SH-SY5Y (cell line): ENCODE data around the gene COMTD1.

Source experiments
- GATA2 ChIP-seq: IDR thresholded peaks from 2 replicates; pipeline ENCODE4 v1.6.1; 2011; ENCODE audit warnings: mild to moderate bottlenecking, low read depth, low read length
- GATA3 ChIP-seq: IDR thresholded peaks from 2 replicates; pipeline ENCODE4 v1.6.1; 2011; ENCODE audit warnings: low read depth, mild to moderate bottlenecking, low read length, moderate library complexity

- TF ChIP-seq GATA2 (no peak), GATA3 (no peak)
These were observed 3.5 kb upstream of the COMTD1 start for GRCh38 chr10:75239096-75239790.
